ENCODE data around the gene KLHL30. TPM values are rescaled to one million over a fixed set of nuclear protein-coding genes. Genes with fewer than 3 reads are reported as not detected.

The KLHL30 gene
- polyA plus RNA-seq, 1 donor = 0.40 TPM

DNA sequence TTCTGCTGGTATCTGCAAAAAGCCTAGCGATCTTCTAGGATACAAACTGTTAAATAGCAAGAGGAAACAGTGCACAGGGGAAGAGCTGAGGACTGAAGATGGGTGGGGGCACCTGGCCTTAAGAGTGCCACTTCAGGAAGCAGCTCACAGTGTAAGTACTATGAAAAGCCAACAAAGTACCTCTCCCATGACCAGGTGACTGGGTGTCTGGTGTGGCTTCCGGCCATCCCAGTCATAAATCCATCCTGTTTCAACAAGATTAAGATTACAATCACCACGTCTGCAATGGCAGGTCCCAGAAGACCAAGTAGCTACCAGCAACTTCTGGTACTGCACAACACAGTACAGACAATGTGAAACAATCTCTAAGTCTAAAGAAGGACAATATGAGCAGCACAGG is 36.2 kb downstream of the KLHL30 start:
- DNase-seq = no peak

DNA sequence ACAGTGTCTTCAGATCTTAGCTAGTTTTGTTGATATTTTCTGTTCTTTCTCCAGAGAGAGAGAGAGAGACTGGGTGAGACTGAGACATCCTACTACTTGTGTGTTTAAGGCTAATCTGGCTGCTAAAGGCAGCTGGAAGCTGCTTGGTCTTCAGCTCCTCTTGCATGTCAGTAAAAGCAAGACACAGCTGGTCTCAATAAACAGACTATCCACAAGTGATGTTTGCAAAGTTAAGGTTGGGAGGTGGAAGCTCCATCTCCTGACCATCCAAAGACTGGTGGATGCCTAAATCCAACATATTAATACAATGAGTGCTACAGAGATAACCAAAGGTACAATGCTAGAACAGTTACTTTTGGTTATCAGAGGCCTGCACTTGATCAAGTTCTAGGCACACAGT is 38.1 kb downstream of the KLHL30 start:
- no peak for DNase-seq

GRCh38 chr2:238180554-238180953 is 42.1 kb downstream of the KLHL30 start:
- DNase-seq = no peak

GRCh38 chr2:238182362-238182761 is 43.9 kb downstream of the KLHL30 start:
- DNase-seq = no peak

- DNase-seq = no peak
These were observed 45.4 kb downstream of the KLHL30 start for GRCh38 chr2:238183821-238184220.

DNA sequence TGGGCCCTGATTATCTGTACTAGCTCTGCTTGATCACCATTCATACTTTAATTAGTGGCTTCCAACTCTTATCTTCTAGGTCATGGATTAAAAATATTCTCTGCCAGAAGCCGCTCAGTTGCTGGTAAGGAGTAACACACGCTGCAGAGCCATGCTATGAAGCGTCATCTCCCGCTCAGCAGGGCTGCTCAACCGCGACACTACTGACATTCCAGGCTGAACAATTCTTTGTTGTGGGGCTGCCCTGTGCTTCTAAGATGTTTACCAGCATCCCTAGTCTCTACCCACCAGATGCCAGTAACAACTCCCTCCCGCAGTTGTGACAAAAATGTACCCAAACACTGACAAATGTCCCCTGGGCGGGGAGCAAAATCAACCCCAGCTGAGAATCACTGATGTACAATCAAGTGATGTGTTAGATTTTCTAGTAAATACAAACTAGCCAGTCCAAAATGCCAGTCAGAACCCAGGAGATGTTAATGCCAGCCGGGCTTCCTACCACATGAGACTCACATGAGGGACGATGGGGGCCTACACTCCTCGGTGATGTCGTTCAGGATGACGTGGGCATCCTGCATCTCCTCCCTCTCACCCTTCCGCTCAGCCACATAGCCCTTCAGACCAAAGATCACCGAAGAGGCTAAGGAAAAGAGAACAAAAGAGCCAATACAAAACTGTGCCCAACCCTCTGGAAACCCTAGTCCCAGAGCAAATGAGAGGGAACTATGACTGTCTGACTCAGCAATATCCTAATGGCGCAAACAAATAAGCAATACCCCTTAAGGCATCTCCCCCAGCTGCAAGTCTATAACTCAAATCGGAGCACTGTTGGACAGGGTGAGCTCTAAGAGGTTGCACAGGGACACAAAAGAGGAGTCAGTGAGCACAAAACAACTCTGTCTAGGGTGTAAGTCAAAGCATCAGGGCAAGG is 49.4 kb downstream of the KLHL30 start:
- DNase-seq = no peak

DNA sequence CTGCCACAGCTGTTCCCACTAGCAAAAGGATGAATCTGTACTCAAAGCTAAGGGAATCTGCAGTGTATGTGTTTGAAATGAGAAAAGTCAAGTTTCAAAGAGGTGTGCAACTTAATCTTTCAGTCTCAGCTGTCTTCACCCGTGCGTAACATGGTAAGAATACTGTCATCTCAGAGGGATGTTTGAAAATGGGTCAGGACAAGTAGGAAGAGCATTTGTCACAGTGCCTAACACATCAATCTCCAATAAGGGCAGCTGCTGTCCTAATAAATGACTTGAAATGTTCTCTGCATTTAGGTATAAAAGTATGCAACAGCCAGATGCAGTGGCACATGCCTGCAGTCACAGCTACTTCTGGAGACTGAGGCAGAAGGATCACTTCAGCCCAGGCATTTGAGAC is 52.0 kb downstream of the KLHL30 start:
- DNase-seq = no peak

Other genes starting within 250 kb of the KLHL30 start
- gene UBE2F, start 171.7 kb upstream of the KLHL30 start, polyA plus RNA-seq (ENCODE audit: insufficient read length) = 42.3 TPM
- gene SCLY, start 77.7 kb upstream of the KLHL30 start, polyA plus RNA-seq (ENCODE audit: insufficient read length) = 34.0 TPM
- 0.30 TPM for gene ESPNL, start 38.3 kb upstream of the KLHL30 start, polyA plus RNA-seq (ENCODE audit: insufficient read length)
- 7.2 TPM for gene ERFE, start 20.3 kb downstream of the KLHL30 start, polyA plus RNA-seq (ENCODE audit: insufficient read length)
- 60.8 TPM for gene ILKAP, start 65.0 kb downstream of the KLHL30 start, polyA plus RNA-seq (ENCODE audit: insufficient read length)
- 3.7 TPM for gene HES6, start 101.4 kb downstream of the KLHL30 start, polyA plus RNA-seq (ENCODE audit: insufficient read length)
- gene PER2, start 149.9 kb downstream of the KLHL30 start, polyA plus RNA-seq (ENCODE audit: insufficient read length) = 8.2 TPM
- gene TRAF3IP1, start 181.8 kb downstream of the KLHL30 start, polyA plus RNA-seq (ENCODE audit: insufficient read length) = 24.1 TPM

Data from left kidney (tissue), 2 donors.